GM12878 (cell line): Measurements from ENCODE around the gene STARD13. TPM values are rescaled to one million over a fixed set of nuclear protein-coding genes. Genes with fewer than 3 reads are reported as not detected.

Experiments
- ATAC-seq: fragments of 200-7000 bp; cut with Tn5 transposase; 3 replicates; pipeline ENCODE4 v1.9.1; 2020; ENCODE audit warnings: mild to moderate bottlenecking, moderate library complexity
- BruUV-seq: library from RNA; stranded (reverse); fragments of 400-500 nt; replicated peaks from 2 replicates; lab custom pipeline; 2021; lab: Mats Ljungman, UMichigan
- CTCF ChIA-PET: fragments of 300-600 bp; sonication (Branson Sonifier 250); formaldehyde crosslinking; extraction: SDS; loops from one replicate; lab custom pipeline; 2021; ENCODE audit warnings: inconsistent platforms; lab: Yijun Ruan, JAX
- POLR2A ChIA-PET: fragments of 350-600 bp; formaldehyde crosslinking; extraction: SDS; loops from one replicate; lab custom pipeline; 2021; ENCODE audit warnings: inconsistent platforms; lab: Charles Lee
- RAD21 ChIA-PET: fragments of 300-600 bp; sonication (Branson Sonifier 250); formaldehyde crosslinking; loops from one replicate; lab custom pipeline; 2023; ENCODE audit warnings: antibody characterized with exemption; ENCODE audit not compliant: unreplicated experiment; lab: Charles Lee
- SMC1A ChIA-PET: fragments of 300-600 bp; sonication (Branson Sonifier 250); formaldehyde crosslinking; loops from one replicate; lab custom pipeline; 2023; ENCODE audit not compliant: unreplicated experiment, uncharacterized antibody; lab: Charles Lee
- DNase-seq: peaks from one replicate; pipeline ENCODE4 v3.0.0-alpha.2; 2011; ENCODE audit warnings: low read depth, low spot score
- FAIRE-seq: peaks from 3 replicates; lab custom pipeline; 2011; peaks lifted over from hg19 to GRCh38; lab: Jason Lieb, UNC
- H2AFZ ChIP-seq: 2 replicates; pipeline ENCODE4 v1.6.0; 2011; ENCODE audit warnings: low read depth, low read length, control low read depth; ENCODE audit not compliant: control insufficient read depth
- H3K27ac ChIP-seq: 2 replicates; pipeline ENCODE4 v1.5.1; 2011; ENCODE audit warnings: control low read depth; ENCODE audit not compliant: control insufficient read depth, insufficient read depth
- H3K27me3 ChIP-seq, 2 experiments: replicated peaks in 1 of 2; 2 replicates each; pipeline versions ENCODE4 v1.6.0 to v1.6.1; 2011; ENCODE audit warnings: low read length in 1 of 2; ENCODE audit not compliant: control insufficient read depth in 2 of 2, insufficient read depth in 2 of 2
- H3K36me3 ChIP-seq, 2 experiments: 2 replicates each; pipeline ENCODE4 v1.5.1; 2011; ENCODE audit warnings: low read length in 1 of 2; ENCODE audit not compliant: control insufficient read depth in 2 of 2, insufficient read depth in 2 of 2
- H3K4me1 ChIP-seq: 2 replicates; pipeline ENCODE4 v1.6.1; 2011; ENCODE audit warnings: mild to moderate bottlenecking, low read length, moderate library complexity, mixed read lengths; ENCODE audit not compliant: control insufficient read depth, insufficient read depth
- H3K4me2 ChIP-seq: 2 replicates; pipeline ENCODE4 v1.6.0; 2011; ENCODE audit warnings: control low read depth; ENCODE audit not compliant: control insufficient read depth, insufficient read depth
- H3K4me3 ChIP-seq: fragments of 200-600 bp; sonication (generic); 2 replicates; pipeline ENCODE4 v1.5.1; 2016
- H3K79me2 ChIP-seq: 2 replicates; pipeline ENCODE4 v1.6.0; 2011; ENCODE audit warnings: low read length; ENCODE audit not compliant: control insufficient read depth, insufficient read depth
- H3K9ac ChIP-seq: 2 replicates; pipeline ENCODE4 v1.8.0; 2011; ENCODE audit warnings: low read length, control low read depth, mixed read lengths; ENCODE audit not compliant: control insufficient read depth, insufficient read depth
- H3K9me3 ChIP-seq: replicated peaks from 3 replicates; pipeline ENCODE4 v1.5.1; 2011; ENCODE audit warnings: mild to moderate bottlenecking, low read length; ENCODE audit not compliant: control insufficient read depth, insufficient read depth
- H4K20me1 ChIP-seq: 2 replicates; pipeline ENCODE4 v1.6.0; 2011; ENCODE audit not compliant: control insufficient read depth, insufficient read depth
- CREB1 ChIP-seq: IDR thresholded peaks from 2 replicates; pipeline ENCODE4 v1.6.1; 2012; ENCODE audit warnings: low read depth, mild to moderate bottlenecking, inconsistent platforms
- E4F1 ChIP-seq: fragments of 450-650 bp; IDR thresholded peaks from 2 replicates; pipeline ENCODE4 v1.6.1; 2018; ENCODE audit warnings: borderline replicate concordance, mild to moderate bottlenecking; ENCODE audit not compliant: partially characterized antibody
- JUND ChIP-seq: IDR thresholded peaks from 2 replicates; pipeline ENCODE4 v1.6.1; 2012; ENCODE audit warnings: low read depth, mild to moderate bottlenecking, low read length, improper control_type of control experiment, moderate library complexity
- KDM1A ChIP-seq: fragments of 200-600 bp; sonication (generic); IDR thresholded peaks from 2 replicates; pipeline ENCODE4 v1.6.1; 2016; ENCODE audit warnings: borderline replicate concordance
- NR2C2 ChIP-seq: IDR thresholded peaks from 2 replicates; pipeline ENCODE4 v1.6.1; 2011; ENCODE audit warnings: borderline replicate concordance, low read depth; ENCODE audit not compliant: control insufficient read depth, insufficient read length
- RAD51 ChIP-seq: fragments of 450-650 bp; IDR thresholded peaks from 2 replicates; pipeline ENCODE4 v1.6.1; 2016; ENCODE audit warnings: moderate library complexity, mild to moderate bottlenecking, inconsistent platforms
- STAT3 ChIP-seq: IDR thresholded peaks from 2 replicates; pipeline ENCODE4 v1.6.1; 2011; ENCODE audit warnings: low read depth, low read length, improper control_type of control experiment
- ZBED1 ChIP-seq: IDR thresholded peaks from 2 replicates; pipeline ENCODE4 v1.6.1; 2016; ENCODE audit warnings: borderline replicate concordance
- ZBTB33 ChIP-seq: fragments of 450-650 bp; IDR thresholded peaks from 2 replicates; pipeline ENCODE4 v1.6.1; 2017; ENCODE audit warnings: mild to moderate bottlenecking
- ZNF384 ChIP-seq: IDR thresholded peaks from 2 replicates; pipeline ENCODE4 v1.6.1; 2012; ENCODE audit warnings: low read depth, mild to moderate bottlenecking, low read length, improper control_type of control experiment, borderline replicate concordance
- WGBS: methylation state at CpG from one replicate; pipeline ENCODE4 v1.1.6; 2016; ENCODE audit warnings: low lambda C conversion rate; ENCODE audit not compliant: insufficient replicate concordance, insufficient coverage; ENCODE audit errors: missing lambda C conversion rate; 5-methylcytosine and 5-hydroxymethylcytosine counted together
- in situ Hi-C: fragments of 300-500 bp; cut with MboI; formaldehyde crosslinking; loops from 9 replicates; pipeline ENCODE4 v1.14.3; 2018; ENCODE audit warnings: mixed read lengths
- intact Hi-C: fragments of 100-400 bp; cut with micrococcal nuclease; formaldehyde crosslinking; loops from one replicate; pipeline ENCODE4 v1.14.2; 2022; ENCODE audit not compliant: unreplicated experiment
- polyA plus RNA-seq, 11 experiments: library from polyadenylated mRNA; depleted of rRNA in 4 of 11; unstranded in 6 of 11; stranded (reverse) in 5 of 11; fragments of >200 nt; fragmentation: Nextera tagmentation in 4 of 11; fragmentation: Illumina TruSeq in 1 of 11; extraction: Ambion mirVana in 4 of 11; extraction: Trizol in 1 of 11; gene quantifications; 1 replicate in 1 of 11; 2 replicates in 10 of 11; pipeline versions ENCODE4 v1.2.1 to v1.2.3, GENCODE V29; 2011 to 2016; ENCODE audit warnings: inconsistent platforms in 2 of 11, missing spikeins in 2 of 11, low read depth in 1 of 11
- total RNA-seq, 4 experiments: library from RNA; depleted of rRNA in 3 of 4; stranded (reverse); fragments of >200 nt in 3 of 4; fragmentation: Illumina TruSeq in 1 of 4; extraction: Trizol in 1 of 4; gene quantifications; 2 replicates each; pipeline versions ENCODE4 v1.2.1 to v1.2.3, GENCODE V29; 2013 to 2021
- TF ChIP-seq, protein P1 (sequence below): fragments of 150-350 bp; IDR thresholded peaks from 2 replicates; pipeline ENCODE4 v1.6.1; 2014; ENCODE audit warnings: mild to moderate bottlenecking, low read depth, low read length

The STARD13 gene
- total and polyA plus RNA-seq, 10 of the 15 experiments (the other 5 are each of a cell fraction or from before 2014, with no cell fraction given) = 4.0 to 41.6 (median 10.1) TPM

DNA sequence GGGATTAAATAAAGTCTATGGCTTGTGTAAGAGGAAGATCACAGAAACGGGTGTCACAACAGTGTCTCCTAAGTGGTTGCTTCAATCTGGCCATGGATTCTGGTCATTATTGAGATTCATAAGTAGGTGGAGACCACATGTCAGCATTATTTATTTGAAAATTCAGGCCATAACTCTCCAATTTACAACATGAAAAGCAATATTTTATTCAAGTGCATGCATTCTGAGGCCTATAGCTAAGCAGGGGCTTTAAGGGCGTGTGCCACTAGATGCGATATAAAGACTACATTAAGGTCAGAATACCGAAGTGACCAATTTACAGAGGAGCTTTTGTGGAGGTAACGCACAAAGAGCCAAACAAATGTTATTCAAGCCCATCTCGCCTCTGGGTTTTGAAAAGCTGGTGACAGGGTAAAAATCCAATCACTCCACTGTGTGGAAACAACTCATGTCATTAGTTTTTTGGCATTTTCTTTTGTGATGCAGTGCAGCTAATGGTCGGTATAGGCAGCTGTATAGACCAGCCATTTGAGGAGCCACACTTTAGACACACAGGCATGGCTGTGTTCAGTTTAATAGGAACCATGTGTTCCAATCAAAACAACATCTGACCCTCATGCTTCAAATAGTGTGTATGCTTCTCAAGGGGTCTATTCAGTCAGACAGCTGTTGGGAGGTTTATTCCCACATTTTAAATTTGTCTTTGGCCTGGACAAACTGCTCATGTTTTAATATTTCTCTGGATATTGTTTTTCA, 145.6 kb downstream of the STARD13 start (continued):
- TF ChIP-seq KDM1A (no peak), JUND (no peak), ZNF384 (no peak)

DNA sequence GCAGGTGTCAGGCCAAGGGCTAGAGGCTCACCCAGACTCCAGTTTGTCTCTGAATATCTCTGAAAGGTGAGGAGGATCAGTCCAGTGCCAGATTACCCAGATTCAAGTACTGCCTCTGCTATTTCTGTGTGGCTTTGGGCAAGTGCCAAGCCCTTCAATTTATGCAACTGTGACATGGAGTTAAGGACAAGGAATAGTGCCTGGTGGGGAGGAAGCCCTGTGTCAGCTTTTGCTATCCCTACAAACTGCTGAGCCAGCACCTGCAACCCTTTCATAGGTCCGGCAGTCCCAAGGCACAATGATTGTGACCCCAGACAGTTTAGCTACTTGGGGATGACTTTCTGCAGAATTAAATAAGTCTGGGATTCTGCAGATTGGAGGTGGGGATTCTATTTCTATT, 146.4 kb downstream of the STARD13 start:
- TF ChIP-seq KDM1A = no peak
- TF ChIP-seq STAT3 = no peak
- no peak for TF ChIP-seq RAD51
- TF ChIP-seq E4F1 = no peak
- TF ChIP-seq ZBED1 = no peak
- no peak for TF ChIP-seq ZBTB33
- no peak for TF ChIP-seq CREB1
- no peak for TF ChIP-seq NR2C2
- TF ChIP-seq, protein P1, sequence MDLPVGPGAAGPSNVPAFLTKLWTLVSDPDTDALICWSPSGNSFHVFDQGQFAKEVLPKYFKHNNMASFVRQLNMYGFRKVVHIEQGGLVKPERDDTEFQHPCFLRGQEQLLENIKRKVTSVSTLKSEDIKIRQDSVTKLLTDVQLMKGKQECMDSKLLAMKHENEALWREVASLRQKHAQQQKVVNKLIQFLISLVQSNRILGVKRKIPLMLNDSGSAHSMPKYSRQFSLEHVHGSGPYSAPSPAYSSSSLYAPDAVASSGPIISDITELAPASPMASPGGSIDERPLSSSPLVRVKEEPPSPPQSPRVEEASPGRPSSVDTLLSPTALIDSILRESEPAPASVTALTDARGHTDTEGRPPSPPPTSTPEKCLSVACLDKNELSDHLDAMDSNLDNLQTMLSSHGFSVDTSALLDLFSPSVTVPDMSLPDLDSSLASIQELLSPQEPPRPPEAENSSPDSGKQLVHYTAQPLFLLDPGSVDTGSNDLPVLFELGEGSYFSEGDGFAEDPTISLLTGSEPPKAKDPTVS = no peak
- H2AFZ ChIP-seq = no peak overlapping the region
- ChIA-PET SMC1A (interaction anchor here (0.9 to 2.6 kb wide), 6 partner anchors 7 to 66 kb away, joined by 3 to 12 read pairs (median 4); no protein-coding TSS in a partner anchor), POLR2A (no interaction called here), RAD21 (interaction anchor here (1.0 to 1.7 kb wide), 3 partner anchors 29 to 65 kb away, joined by 3 to 5 read pairs (median 3); no protein-coding TSS in a partner anchor), CTCF (interaction anchor here (1.2 to 2.3 kb wide), 2 partner anchors 26 to 70 kb away, joined by 4 to 5 read pairs; no protein-coding TSS in a partner anchor)
- peaks cover 14 to 18% of the 10 kb centered on the region in 2 experiments; a peak in 3 of 4 replicates for H3K36me3 ChIP-seq
- H3K9me3 ChIP-seq = peaks cover 12% of the 10 kb centered on the region
- H3K4me1 ChIP-seq = no peaks in the 10 kb centered on the region
- ATAC-seq (no peak), FAIRE-seq (no peak), DNase-seq (no peak)
- BruUV-seq = no TSS peak
- H4K20me1 ChIP-seq = no peaks in the 10 kb centered on the region
- H3K27me3 ChIP-seq = no peaks in the 10 kb centered on the region
- H3K9ac ChIP-seq = no peak overlapping the region
- intact Hi-C loops (no loop called here), in situ Hi-C loops (no loop called here)
- H3K4me2 ChIP-seq = no peak overlapping the region
- 90% methylated on average over 1 of the region's 1 CpG for WGBS
- no peaks in the 10 kb centered on the region for H3K79me2 ChIP-seq
- no peak overlapping the region for H3K27ac ChIP-seq
- H3K4me3 ChIP-seq = no peak overlapping the region
